Measurements from ENCODE around the gene CAVIN2. TPM values are rescaled to one million over a fixed set of nuclear protein-coding genes. Genes with fewer than 3 reads are reported as not detected.
A peak's percentile ranks its signal among the peaks of the same experiment; 100 is the strongest.

Gene CAVIN2
- total RNA-seq, 2 experiments from 2014 or later: 0.14 to 0.16 TPM

DNA sequence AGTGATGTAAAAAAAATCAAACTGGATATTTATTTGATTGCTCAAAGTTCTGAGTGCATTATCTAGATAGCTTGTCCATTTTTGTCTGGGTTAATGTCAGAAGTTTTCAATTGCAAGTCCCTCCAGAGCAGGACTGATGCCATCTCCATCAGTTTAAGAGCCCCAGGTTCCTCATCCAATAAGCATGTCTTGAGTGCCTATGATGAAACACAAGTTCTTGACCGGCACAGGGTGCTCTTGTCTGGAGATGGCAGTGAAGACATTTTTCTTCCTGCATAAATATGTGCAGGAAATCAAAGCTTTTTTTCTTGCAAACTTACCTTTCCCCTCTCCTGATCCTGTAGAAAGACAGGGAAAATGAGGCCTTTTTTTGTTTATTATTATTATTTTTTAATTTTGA lies 31.9 kb downstream of the CAVIN2 start:
- Histone ChIP-seq H3K36me3 (ENCODE audit: insufficient read depth, low read length) (no peaks in the 10 kb centered on the region), H3K4me1 (ENCODE audit: insufficient read depth, low read length) (no peaks in the 10 kb centered on the region), H3K27me3 (ENCODE audit: control insufficient read depth in 1 of 2, insufficient read depth in 2 of 2, low read length in 2 of 2) (peaks cover 0 to 15% of the 10 kb centered on the region in 2 experiments), H3K27ac (ENCODE audit: low read depth in 1 of 2, low read length in 2 of 2) (no peak overlapping the region), H3K9me3 (ENCODE audit: control insufficient read depth in 1 of 2, insufficient read depth in 1 of 2, low read length in 2 of 2) (no peaks in the 10 kb centered on the region), H3K4me3 (ENCODE audit: low read length) (no peak overlapping the region)
- ChIA-PET CTCF (no interaction called here), POLR2A (no interaction called here)
- DNase-seq: no peak
- Mint-ChIP-seq H3K36me3 (ENCODE audit: low read depth) (no peaks in the 10 kb centered on the region), H3K4me3 (no peak overlapping the region), H3K9me3 (no peaks in the 10 kb centered on the region), H3K4me1 (ENCODE audit: low read depth) (no peaks in the 10 kb centered on the region), H3K27me3 (peaks cover 28% of the 10 kb centered on the region), H3K27ac (no peak overlapping the region)
- TF ChIP-seq, protein P1, sequence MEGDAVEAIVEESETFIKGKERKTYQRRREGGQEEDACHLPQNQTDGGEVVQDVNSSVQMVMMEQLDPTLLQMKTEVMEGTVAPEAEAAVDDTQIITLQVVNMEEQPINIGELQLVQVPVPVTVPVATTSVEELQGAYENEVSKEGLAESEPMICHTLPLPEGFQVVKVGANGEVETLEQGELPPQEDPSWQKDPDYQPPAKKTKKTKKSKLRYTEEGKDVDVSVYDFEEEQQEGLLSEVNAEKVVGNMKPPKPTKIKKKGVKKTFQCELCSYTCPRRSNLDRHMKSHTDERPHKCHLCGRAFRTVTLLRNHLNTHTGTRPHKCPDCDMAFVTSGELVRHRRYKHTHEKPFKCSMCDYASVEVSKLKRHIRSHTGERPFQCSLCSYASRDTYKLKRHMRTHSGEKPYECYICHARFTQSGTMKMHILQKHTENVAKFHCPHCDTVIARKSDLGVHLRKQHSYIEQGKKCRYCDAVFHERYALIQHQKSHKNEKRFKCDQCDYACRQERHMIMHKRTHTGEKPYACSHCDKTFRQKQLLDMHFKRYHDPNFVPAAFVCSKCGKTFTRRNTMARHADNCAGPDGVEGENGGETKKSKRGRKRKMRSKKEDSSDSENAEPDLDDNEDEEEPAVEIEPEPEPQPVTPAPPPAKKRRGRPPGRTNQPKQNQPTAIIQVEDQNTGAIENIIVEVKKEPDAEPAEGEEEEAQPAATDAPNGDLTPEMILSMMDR (IDR thresholded peaks at IDR 0.05): no peak
- intact Hi-C loops (cut with DNase I, micrococcal nuclease): no loop called here
- no peak for ATAC-seq (ENCODE audit: poor library complexity)

DNA sequence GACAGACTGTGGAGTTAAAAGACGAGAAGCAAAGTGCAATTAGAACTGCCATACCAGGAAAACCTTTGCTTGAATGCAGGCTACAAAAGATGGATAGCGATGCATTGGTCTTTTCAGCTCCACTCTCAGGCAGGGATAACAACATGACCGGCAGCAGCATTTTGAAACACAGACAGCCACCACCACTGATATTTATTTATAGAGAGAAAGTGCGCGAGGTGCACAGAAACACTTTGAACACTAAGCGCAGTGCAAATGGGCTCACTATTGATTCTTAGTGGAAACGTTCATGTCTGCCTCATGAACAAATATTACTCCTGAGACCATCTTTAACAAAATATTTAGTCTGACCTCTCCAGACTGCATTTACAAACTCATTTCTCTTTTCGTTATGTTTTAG lies 32.9 kb downstream of the CAVIN2 start:
- TF ChIP-seq, protein P1 (IDR thresholded peaks at IDR 0.05): no peak
- intact Hi-C loops (cut with DNase I, micrococcal nuclease): no loop called here
- Mint-ChIP-seq H3K27me3 (peaks cover 27% of the 10 kb centered on the region), H3K36me3 (ENCODE audit: low read depth) (no peaks in the 10 kb centered on the region), H3K27ac (no peak overlapping the region), H3K9me3 (no peaks in the 10 kb centered on the region), H3K4me1 (ENCODE audit: low read depth) (no peaks in the 10 kb centered on the region), H3K4me3 (no peak overlapping the region)
- POLR2A ChIA-PET: no interaction called here
- CTCF ChIA-PET: no interaction called here
- no peaks in the 10 kb centered on the region for H3K9me3 ChIP-seq (ENCODE audit: control insufficient read depth in 1 of 2, insufficient read depth in 1 of 2, low read length in 2 of 2)
- no peaks in the 10 kb centered on the region for H3K36me3 ChIP-seq (ENCODE audit: insufficient read depth, low read length)
- H3K27me3 ChIP-seq (ENCODE audit: control insufficient read depth in 1 of 2, insufficient read depth in 2 of 2, low read length in 2 of 2): peaks cover 0 to 6% of the 10 kb centered on the region in 2 experiments
- no peak overlapping the region for H3K27ac ChIP-seq (ENCODE audit: low read depth in 1 of 2, low read length in 2 of 2)
- H3K4me1 ChIP-seq (ENCODE audit: insufficient read depth, low read length): no peaks in the 10 kb centered on the region
- ATAC-seq (ENCODE audit: poor library complexity): no peak
- DNase-seq: no peak
- H3K4me3 ChIP-seq (ENCODE audit: low read length): no peak overlapping the region

GRCh38 chr2:191811807-191812602 lies 34.9 kb downstream of the CAVIN2 start:
- no peaks in the 10 kb centered on the region for H3K27me3 ChIP-seq (ENCODE audit: control insufficient read depth in 1 of 2, insufficient read depth in 2 of 2, low read length in 2 of 2)
- DNase-seq (peak in 7 of 14 experiments; percentile 3 to 41 (median 23)), ATAC-seq (ENCODE audit: poor library complexity) (no peak)
- POLR2A ChIA-PET: no interaction called here
- no peaks in the 10 kb centered on the region for H3K36me3 ChIP-seq (ENCODE audit: insufficient read depth, low read length)
- Mint-ChIP-seq H3K36me3 (ENCODE audit: low read depth) (no peaks in the 10 kb centered on the region), H3K4me1 (ENCODE audit: low read depth) (no peaks in the 10 kb centered on the region), H3K27me3 (peaks cover 22% of the 10 kb centered on the region), H3K4me3 (no peak overlapping the region), H3K27ac (no peak overlapping the region), H3K9me3 (no peaks in the 10 kb centered on the region)
- H3K4me3 ChIP-seq (ENCODE audit: low read length): no peak overlapping the region
- no peaks in the 10 kb centered on the region for H3K9me3 ChIP-seq (ENCODE audit: control insufficient read depth in 1 of 2, insufficient read depth in 1 of 2, low read length in 2 of 2)
- CTCF ChIA-PET: interaction anchor here (1.0 to 1.3 kb wide), 2 partner anchors 42 to 350 kb away, joined by 3 to 4 read pairs; no protein-coding TSS in a partner anchor
- no peak overlapping the region for H3K27ac ChIP-seq (ENCODE audit: low read depth in 1 of 2, low read length in 2 of 2)
- no peaks in the 10 kb centered on the region for H3K4me1 ChIP-seq (ENCODE audit: insufficient read depth, low read length)
- intact Hi-C loops (cut with DNase I, micrococcal nuclease): no loop called here
- TF ChIP-seq, protein P1 (IDR thresholded peaks at IDR 0.05): no peak
